ENCODE results near the gene NTNG1. TPM values are rescaled to one million over a fixed set of nuclear protein-coding genes. Genes with fewer than 3 reads are reported as not detected.

The NTNG1 gene
- total and polyA plus RNA-seq, 10 of the 15 experiments (the other 5 are each of a cell fraction or from before 2014, with no cell fraction given), result 0.18 to 2.3 (median 1.1) TPM; not detected in 1

- ChIA-PET RAD21 (ENCODE audit: unreplicated experiment) (interaction anchor here (0.9 kb wide), 1 partner anchor 50 kb away, joined by 3 read pairs; no protein-coding TSS in a partner anchor), SMC1A (ENCODE audit: uncharacterized antibody, unreplicated experiment) (interaction anchor here (1.3 kb wide), 1 partner anchor 22 kb away, joined by 3 read pairs; no protein-coding TSS in a partner anchor), POLR2A (no interaction called here), CTCF (interaction anchor here (8.8 kb wide), 1 partner anchor 50 kb away, joined by 124 read pairs; no protein-coding TSS in a partner anchor)
- Histone ChIP-seq H3K4me3 (no peak overlapping the region), H2AFZ (ENCODE audit: control insufficient read depth, low read depth, low read length) (no peak overlapping the region), H3K79me2 (ENCODE audit: control insufficient read depth, insufficient read depth, low read length) (no peaks in the 10 kb centered on the region), H3K4me1 (ENCODE audit: control insufficient read depth, insufficient read depth, low read length) (no peaks in the 10 kb centered on the region), H3K9ac (ENCODE audit: control insufficient read depth, insufficient read depth, low read length) (no peak overlapping the region), H3K9me3 (replicated peaks; ENCODE audit: control insufficient read depth, insufficient read depth, low read length) (no peaks in the 10 kb centered on the region), H3K27ac (ENCODE audit: control insufficient read depth, insufficient read depth) (no peak overlapping the region), H4K20me1 (ENCODE audit: control insufficient read depth, insufficient read depth) (no peaks in the 10 kb centered on the region), H3K36me3 (ENCODE audit: control insufficient read depth in 2 of 2, insufficient read depth in 2 of 2, low read length in 1 of 2) (no peaks in the 10 kb centered on the region), H3K27me3 (replicated peaks in 1 of 2; ENCODE audit: control insufficient read depth in 2 of 2, insufficient read depth in 2 of 2, low read length in 1 of 2) (peaks cover 0 to 3% of the 10 kb centered on the region in 2 experiments; a peak in 2 of 4 replicates), H3K4me2 (ENCODE audit: control insufficient read depth, insufficient read depth) (peak overlapping the region; percentile 5; the same call in 1 of the 2 replicates)
- intact Hi-C loops (cut with micrococcal nuclease; ENCODE audit: unreplicated experiment) (no loop called here), in situ Hi-C loops (cut with MboI) (no loop called here)
- TF ChIP-seq CTCF (IDR thresholded peaks at IDR 0.05 in 2 of 3, conservative IDR thresholded peaks at IDR 0.05 in 1 of 3; ENCODE audit: control insufficient read depth in 2 of 3, extremely low read depth in 1 of 3, insufficient read depth in 1 of 3, low read depth in 3 of 3, low read length in 3 of 3), result peak in 2 of 3 experiments; percentile 3 to 8; a peak in 1 of 6 replicates
- no peak for TF ChIP-seq NFIC (IDR thresholded peaks at IDR 0.05; ENCODE audit: low read depth, low read length)
- no peak for TF ChIP-seq SMARCA5 (IDR thresholded peaks at IDR 0.05)
- TF ChIP-seq SMC3 (IDR thresholded peaks at IDR 0.05; ENCODE audit: borderline replicate concordance, low read length), result peak; percentile 11; the same call in 1 of the 2 replicates
- TF ChIP-seq ZNF217 (IDR thresholded peaks at IDR 0.05), result no peak
- peak in 1 of 2 experiments; percentile 18; a peak in 1 of 3 replicates for TF ChIP-seq EGR1 (IDR thresholded peaks at IDR 0.05; ENCODE audit: borderline replicate concordance in 1 of 2, low read depth in 2 of 2, low read length in 2 of 2)
- TF ChIP-seq, protein P1, sequence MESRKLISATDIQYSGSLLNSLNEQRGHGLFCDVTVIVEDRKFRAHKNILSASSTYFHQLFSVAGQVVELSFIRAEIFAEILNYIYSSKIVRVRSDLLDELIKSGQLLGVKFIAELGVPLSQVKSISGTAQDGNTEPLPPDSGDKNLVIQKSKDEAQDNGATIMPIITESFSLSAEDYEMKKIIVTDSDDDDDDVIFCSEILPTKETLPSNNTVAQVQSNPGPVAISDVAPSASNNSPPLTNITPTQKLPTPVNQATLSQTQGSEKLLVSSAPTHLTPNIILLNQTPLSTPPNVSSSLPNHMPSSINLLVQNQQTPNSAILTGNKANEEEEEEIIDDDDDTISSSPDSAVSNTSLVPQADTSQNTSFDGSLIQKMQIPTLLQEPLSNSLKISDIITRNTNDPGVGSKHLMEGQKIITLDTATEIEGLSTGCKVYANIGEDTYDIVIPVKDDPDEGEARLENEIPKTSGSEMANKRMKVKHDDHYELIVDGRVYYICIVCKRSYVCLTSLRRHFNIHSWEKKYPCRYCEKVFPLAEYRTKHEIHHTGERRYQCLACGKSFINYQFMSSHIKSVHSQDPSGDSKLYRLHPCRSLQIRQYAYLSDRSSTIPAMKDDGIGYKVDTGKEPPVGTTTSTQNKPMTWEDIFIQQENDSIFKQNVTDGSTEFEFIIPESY (IDR thresholded peaks at IDR 0.05), result no peak
- TF ChIP-seq POLR2A (IDR thresholded peaks at IDR 0.05; ENCODE audit: low read depth, low read length), result no peak
- DNase-seq (ENCODE audit: low read depth, low spot score), result no peak
- WGBS (ENCODE audit: insufficient coverage, insufficient replicate concordance, low lambda C conversion rate, missing lambda C conversion rate), result 44% methylated on average over 28 of the region's 37 CpGs
- peak; percentile 65 for ATAC-seq
- FAIRE-seq, result no peak
- no TSS peak for BruUV-seq (replicated peaks)
Observed at GRCh38 chr1:107480548-107481415, 339.9 kb downstream of the NTNG1 start.
